Brain microvascular endothelial cell (primary cell): ENCODE data around the gene SLC44A1.

Experiments used
- DNase-seq: peaks from one replicate; pipeline ENCODE4 v3.0.0-alpha.2; 2020
- H3K27ac ChIP-seq: fragments of 250-450 bp; sonication (Bioruptor Pico); 2 replicates; pipeline ENCODE4 v1.5.1; 2020; ENCODE audit warnings: mild to moderate bottlenecking, moderate library complexity
- H3K27me3 ChIP-seq: fragments of 250-450 bp; sonication (Bioruptor Pico); replicated peaks from 2 replicates; pipeline ENCODE4 v1.5.1; 2020; ENCODE audit warnings: mild to moderate bottlenecking
- H3K36me3 ChIP-seq: fragments of 250-450 bp; sonication (Bioruptor Pico); replicated peaks from 2 replicates; pipeline ENCODE4 v1.5.1; 2020; ENCODE audit warnings: mild to moderate bottlenecking
- H3K4me3 ChIP-seq: 2 replicates; pipeline ENCODE4 v1.5.1; 2011; ENCODE audit warnings: low read depth, mild to moderate bottlenecking, control low read depth, low read length, moderate library complexity
- in situ Hi-C: cut with HindIII; loops from 2 replicates; pipeline ENCODE4 v1.10.0; 2017; ENCODE audit warnings: low sequenced_read_pairs, low pct_ligation_motif_present
- TF ChIP-seq, protein P1 (sequence below): IDR thresholded peaks from 2 replicates; pipeline ENCODE4 v1.5.1; 2011; ENCODE audit warnings: low read depth, mild to moderate bottlenecking, moderate library complexity, low read length, control low read depth, inconsistent platforms; ENCODE audit errors: missing control alignments

SLC44A1 gene

DNA sequence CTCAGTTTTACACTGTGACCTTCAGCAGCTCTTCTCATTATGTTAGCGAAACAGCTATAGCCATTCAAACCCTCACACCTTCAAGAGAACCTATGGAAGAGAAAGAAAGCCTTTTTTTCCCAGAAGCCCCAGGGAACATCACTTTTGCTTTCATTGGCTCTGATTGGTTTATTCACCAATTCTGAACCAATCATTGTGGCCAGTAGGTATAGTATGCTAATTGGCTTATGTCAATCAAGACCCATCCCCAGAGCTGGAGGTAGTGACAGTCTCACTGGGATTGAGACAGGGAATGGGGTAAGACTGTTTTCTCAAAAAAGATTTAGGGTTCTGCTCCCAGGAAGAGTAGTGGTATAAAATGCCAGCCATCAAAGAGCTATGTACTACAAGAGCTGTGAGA lies 129.3 kb downstream of the SLC44A1 start:
- TF ChIP-seq, protein P1, sequence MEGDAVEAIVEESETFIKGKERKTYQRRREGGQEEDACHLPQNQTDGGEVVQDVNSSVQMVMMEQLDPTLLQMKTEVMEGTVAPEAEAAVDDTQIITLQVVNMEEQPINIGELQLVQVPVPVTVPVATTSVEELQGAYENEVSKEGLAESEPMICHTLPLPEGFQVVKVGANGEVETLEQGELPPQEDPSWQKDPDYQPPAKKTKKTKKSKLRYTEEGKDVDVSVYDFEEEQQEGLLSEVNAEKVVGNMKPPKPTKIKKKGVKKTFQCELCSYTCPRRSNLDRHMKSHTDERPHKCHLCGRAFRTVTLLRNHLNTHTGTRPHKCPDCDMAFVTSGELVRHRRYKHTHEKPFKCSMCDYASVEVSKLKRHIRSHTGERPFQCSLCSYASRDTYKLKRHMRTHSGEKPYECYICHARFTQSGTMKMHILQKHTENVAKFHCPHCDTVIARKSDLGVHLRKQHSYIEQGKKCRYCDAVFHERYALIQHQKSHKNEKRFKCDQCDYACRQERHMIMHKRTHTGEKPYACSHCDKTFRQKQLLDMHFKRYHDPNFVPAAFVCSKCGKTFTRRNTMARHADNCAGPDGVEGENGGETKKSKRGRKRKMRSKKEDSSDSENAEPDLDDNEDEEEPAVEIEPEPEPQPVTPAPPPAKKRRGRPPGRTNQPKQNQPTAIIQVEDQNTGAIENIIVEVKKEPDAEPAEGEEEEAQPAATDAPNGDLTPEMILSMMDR: no peak
- peaks cover 5% of the 10 kb centered on the region for H3K36me3 ChIP-seq
- H3K27me3 ChIP-seq: no peaks in the 10 kb centered on the region
- DNase-seq: no peak
- no peak overlapping the region for H3K27ac ChIP-seq
- in situ Hi-C loops: no loop called here
- H3K4me3 ChIP-seq: no peak overlapping the region

DNA sequence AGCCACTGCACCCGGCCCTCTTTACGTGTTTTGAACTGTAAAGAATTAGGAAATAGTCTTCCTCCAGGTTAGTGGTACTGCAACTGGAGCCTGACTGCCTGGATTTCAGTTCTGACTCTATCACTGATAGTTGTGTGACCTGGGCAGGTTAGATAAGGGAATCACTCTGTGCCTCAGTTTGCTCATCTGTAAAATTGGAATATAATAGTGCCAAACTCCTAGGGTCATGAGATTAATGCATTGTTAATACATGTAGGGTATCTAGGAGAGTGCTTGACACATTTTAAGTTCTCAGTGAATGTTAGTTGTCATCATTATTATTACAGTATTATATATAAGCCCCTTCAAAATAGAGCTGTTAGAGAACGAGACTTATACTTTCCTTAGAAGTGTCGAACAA lies 130.9 kb downstream of the SLC44A1 start:
- DNase-seq: no peak
- TF ChIP-seq, protein P1: no peak
- H3K27me3 ChIP-seq: no peaks in the 10 kb centered on the region
- peaks cover 5% of the 10 kb centered on the region for H3K36me3 ChIP-seq
- no peak overlapping the region for H3K4me3 ChIP-seq
- in situ Hi-C loops: loop anchor here (25.0 kb wide), 1 partner anchor 188 kb away; no protein-coding TSS in a partner anchor
- no peak overlapping the region for H3K27ac ChIP-seq

DNA sequence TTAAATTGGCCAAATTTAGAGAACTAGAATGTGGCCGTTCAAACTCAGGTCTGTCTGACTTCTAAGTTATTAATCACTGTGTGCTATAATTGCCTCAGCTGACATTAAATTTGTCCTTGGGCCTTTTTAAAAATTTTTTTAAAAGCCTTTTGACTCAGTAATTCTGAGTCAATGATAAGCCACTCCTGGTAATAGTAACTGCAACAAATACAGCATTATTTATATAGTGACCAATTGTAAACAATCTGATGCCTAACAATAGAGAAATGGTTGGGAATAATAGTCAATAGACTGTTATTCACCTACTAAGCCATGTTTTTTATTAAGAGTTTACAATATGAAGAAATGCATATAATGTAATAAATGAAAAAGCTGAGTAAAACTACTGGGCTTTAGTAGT lies 132.4 kb downstream of the SLC44A1 start:
- Histone ChIP-seq H3K36me3 (peaks cover 5% of the 10 kb centered on the region), H3K27ac (no peak overlapping the region), H3K27me3 (no peaks in the 10 kb centered on the region), H3K4me3 (no peak overlapping the region)
- TF ChIP-seq, protein P1: no peak
- DNase-seq: no peak
- in situ Hi-C loops: loop anchor here (25.0 kb wide), 1 partner anchor 190 kb away; no protein-coding TSS in a partner anchor

DNA sequence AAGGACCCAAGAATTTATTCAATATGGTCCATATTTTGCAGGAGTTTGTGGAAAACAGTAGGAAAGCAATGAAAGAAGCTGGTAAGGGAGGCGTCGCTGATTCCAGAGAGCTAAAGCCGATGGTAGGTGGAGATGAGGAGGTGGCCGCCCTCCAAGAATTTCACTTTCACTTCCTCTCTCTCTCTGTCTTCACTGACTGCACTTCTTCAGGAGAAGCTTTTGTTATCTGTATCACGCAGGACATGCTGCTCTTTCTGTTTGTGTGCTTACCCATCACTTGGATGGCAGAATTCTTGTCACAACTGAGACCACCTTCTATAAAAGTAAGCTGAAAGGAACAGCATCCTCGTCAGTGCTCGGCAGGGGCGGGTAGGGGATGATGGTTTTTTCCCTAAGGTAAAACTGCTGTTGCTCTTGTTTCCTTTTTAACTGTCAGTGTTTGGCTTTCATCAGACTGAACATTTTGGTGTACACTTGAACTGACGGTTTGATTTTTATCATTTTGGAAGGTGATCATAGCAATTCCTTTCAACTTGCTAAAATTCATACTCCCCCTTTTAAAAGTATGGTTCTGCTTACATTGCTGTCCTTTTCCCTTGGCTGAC lies 141.0 kb downstream of the SLC44A1 start:
- H3K4me3 ChIP-seq: no peak overlapping the region
- H3K27ac ChIP-seq: no peak overlapping the region
- no peak for DNase-seq
- no peaks in the 10 kb centered on the region for H3K36me3 ChIP-seq
- in situ Hi-C loops: loop anchor here (25.0 kb wide), 1 partner anchor 198 kb away; no protein-coding TSS in a partner anchor
- TF ChIP-seq, protein P1: no peak
- no peaks in the 10 kb centered on the region for H3K27me3 ChIP-seq

DNA sequence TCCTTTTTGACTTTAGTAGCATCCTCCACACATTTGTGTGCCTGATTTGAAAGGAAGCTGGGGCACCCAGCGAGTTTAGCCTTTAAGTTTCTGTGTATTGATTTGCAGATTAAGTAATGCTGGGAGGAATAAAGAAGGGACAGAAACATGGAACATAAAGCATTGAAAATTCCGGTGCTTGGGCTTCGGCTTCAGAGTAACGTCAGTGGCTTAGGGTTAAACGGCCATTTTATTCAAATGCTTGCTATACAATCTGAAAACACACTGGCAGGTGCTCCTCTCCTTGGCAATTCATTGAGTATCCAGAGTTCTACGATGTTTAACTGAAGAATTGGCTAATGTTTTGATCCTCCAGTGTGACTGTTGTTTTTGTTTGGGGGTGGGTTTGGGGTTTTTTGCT lies 145.3 kb downstream of the SLC44A1 start:
- DNase-seq: no peak
- in situ Hi-C loops: loop anchor here (25.0 kb wide), 1 partner anchor 202 kb away; no protein-coding TSS in a partner anchor
- H3K27me3 ChIP-seq: no peaks in the 10 kb centered on the region
- no peaks in the 10 kb centered on the region for H3K36me3 ChIP-seq
- TF ChIP-seq, protein P1: no peak
- H3K27ac ChIP-seq: no peak overlapping the region
- no peak overlapping the region for H3K4me3 ChIP-seq

DNA sequence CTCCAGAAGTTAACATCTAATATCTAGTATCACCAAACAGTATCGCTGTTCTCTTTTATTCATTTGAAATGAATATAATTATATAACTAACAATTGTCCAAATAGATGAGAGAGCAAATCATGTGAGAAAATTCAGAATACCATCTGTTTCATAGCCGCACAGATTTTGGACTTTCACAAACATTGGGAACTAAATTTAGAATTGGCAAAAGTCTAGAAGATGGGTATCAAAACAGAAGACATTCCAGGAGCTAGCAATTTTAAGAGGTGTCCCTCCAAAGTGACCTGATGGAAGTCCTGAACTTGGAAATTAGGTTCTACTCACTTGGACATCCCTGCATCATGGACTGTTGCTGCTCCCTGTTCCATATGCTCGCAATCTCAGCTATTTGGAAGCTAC lies 146.4 kb downstream of the SLC44A1 start:
- in situ Hi-C loops: loop anchor here (25.0 kb wide), 1 partner anchor 204 kb away; no protein-coding TSS in a partner anchor
- DNase-seq: no peak
- no peaks in the 10 kb centered on the region for H3K27me3 ChIP-seq
- H3K27ac ChIP-seq: no peak overlapping the region
- no peak overlapping the region for H3K4me3 ChIP-seq
- H3K36me3 ChIP-seq: no peaks in the 10 kb centered on the region
- TF ChIP-seq, protein P1: no peak
